HUES64 (cell line): ENCODE data around the gene ELOVL5.
"Not testable (repeated sequence)": the region's sequence is repeated elsewhere in the genome, so short reads cannot be mapped to it uniquely, and the experiment has no call there.

Source experiments
- H3K27ac ChIP-seq: 2 replicates; pipeline ENCODE4 v1.7.0; 2013; ENCODE audit warnings: low read depth, low read length, inconsistent platforms
- H3K27me3 ChIP-seq: 2 replicates; pipeline ENCODE4 v1.6.1; 2013; ENCODE audit warnings: mild to moderate bottlenecking, low read length; ENCODE audit not compliant: insufficient read depth
- H3K36me3 ChIP-seq: 2 replicates; pipeline ENCODE4 v1.6.1; 2013; ENCODE audit warnings: mild to moderate bottlenecking, low read length; ENCODE audit not compliant: insufficient read depth
- H3K4me1 ChIP-seq: 2 replicates; pipeline ENCODE4 v1.6.1; 2013; ENCODE audit warnings: mild to moderate bottlenecking, low read length, moderate library complexity; ENCODE audit not compliant: insufficient read depth
- H3K4me3 ChIP-seq: 2 replicates; pipeline ENCODE4 v1.5.1; 2013; ENCODE audit warnings: mild to moderate bottlenecking, low read length, moderate library complexity
- H3K9ac ChIP-seq: 2 replicates; pipeline ENCODE4 v1.6.1; 2013; ENCODE audit warnings: mild to moderate bottlenecking, low read depth, low read length
- H3K9me3 ChIP-seq: 2 replicates; pipeline ENCODE4 v1.6.1; 2013; ENCODE audit warnings: low read depth, low read length; ENCODE audit not compliant: insufficient read depth
- WGBS: fragments of 150-250, 120-280 bp; methylation state at CpG from one replicate; pipeline ENCODE4 v1.1.7; 2013; ENCODE audit warnings: missing lambda C conversion rate; 5-methylcytosine and 5-hydroxymethylcytosine counted together

ELOVL5 gene

GRCh38 chr6:53359095-53359842 lies 10.5 kb upstream of the ELOVL5 start:
- H3K4me1 ChIP-seq: peaks cover 19% of the 10 kb centered on the region
- no peaks in the 10 kb centered on the region for H3K36me3 ChIP-seq
- under 1% methylated on average over 73 of the region's 73 CpGs for WGBS
- peak overlapping the region; percentile 83 for H3K27ac ChIP-seq
- peaks cover 16% of the 10 kb centered on the region; the same call in 1 of the 2 replicates for H3K27me3 ChIP-seq
- peak overlapping the region; percentile 68 for H3K4me3 ChIP-seq
- H3K9ac ChIP-seq: peak overlapping the region; percentile 88
- peaks cover 5% of the 10 kb centered on the region; the same call in 1 of the 2 replicates for H3K9me3 ChIP-seq

GRCh38 chr6:53358440-53359094 lies 9.8 kb upstream of the ELOVL5 start:
- H3K9me3 ChIP-seq: no peaks in the 10 kb centered on the region
- peaks cover 19% of the 10 kb centered on the region for H3K4me1 ChIP-seq
- peak overlapping the region; percentile 68 for H3K4me3 ChIP-seq
- H3K27ac ChIP-seq: peak overlapping the region; percentile 83
- peaks cover 16% of the 10 kb centered on the region; the same call in 1 of the 2 replicates for H3K27me3 ChIP-seq
- WGBS: 11% methylated on average over 17 of the region's 17 CpGs
- peak overlapping the region; percentile 88 for H3K9ac ChIP-seq
- no peaks in the 10 kb centered on the region for H3K36me3 ChIP-seq

- 91% methylated on average over 5 of the region's 7 CpGs for WGBS
- no peak overlapping the region for H3K9ac ChIP-seq
- peaks cover 19% of the 10 kb centered on the region for H3K4me1 ChIP-seq
- H3K4me3 ChIP-seq: no peak overlapping the region
- no peak overlapping the region for H3K27ac ChIP-seq
- H3K27me3 ChIP-seq: peaks cover 16% of the 10 kb centered on the region; the same call in 1 of the 2 replicates
- no peaks in the 10 kb centered on the region for H3K36me3 ChIP-seq
- H3K9me3 ChIP-seq: no peaks in the 10 kb centered on the region
These were observed 9.0 kb upstream of the ELOVL5 start for GRCh38 chr6:53357576-53358360.

- Histone ChIP-seq H3K27me3 (peaks cover 35% of the 10 kb centered on the region), H3K36me3 (no peaks in the 10 kb centered on the region), H3K9ac (no peak overlapping the region), H3K27ac (no peak overlapping the region), H3K9me3 (no peaks in the 10 kb centered on the region), H3K4me3 (no peak overlapping the region), H3K4me1 (peaks cover 9% of the 10 kb centered on the region; the same call in 1 of the 2 replicates)
- WGBS: 93% methylated on average over 1 of the region's 1 CpG
These were observed 4.9 kb upstream of the ELOVL5 start for GRCh38 chr6:53353624-53354023.

- Histone ChIP-seq H3K4me3 (no peak overlapping the region), H3K36me3 (no peaks in the 10 kb centered on the region), H3K9me3 (no peaks in the 10 kb centered on the region), H3K9ac (no peak overlapping the region), H3K27me3 (peaks cover 24% of the 10 kb centered on the region), H3K4me1 (no peaks in the 10 kb centered on the region), H3K27ac (no peak overlapping the region)
- WGBS: 70% methylated on average over 3 of the region's 3 CpGs
These were observed 3.6 kb upstream of the ELOVL5 start for GRCh38 chr6:53352360-53352759.

GRCh38 chr6:53349209-53349693 lies 501 bp upstream of the ELOVL5 start:
- 29% methylated on average over 15 of the region's 15 CpGs for WGBS
- Histone ChIP-seq H3K27me3 (peaks cover 19% of the 10 kb centered on the region), H3K36me3 (peaks cover 12% of the 10 kb centered on the region), H3K27ac (no peak overlapping the region), H3K9ac (no peak overlapping the region), H3K4me3 (peak overlapping the region; percentile 90), H3K4me1 (peaks cover 8% of the 10 kb centered on the region), H3K9me3 (no peaks in the 10 kb centered on the region)

- peak overlapping the region; percentile 71 for H3K9ac ChIP-seq
- peaks cover 19% of the 10 kb centered on the region for H3K27me3 ChIP-seq
- peaks cover 12% of the 10 kb centered on the region for H3K36me3 ChIP-seq
- peak overlapping the region; percentile 90 for H3K4me3 ChIP-seq
- under 1% methylated on average over 37 of the region's 38 CpGs for WGBS
- peak overlapping the region; percentile 78; the same call in 1 of the 2 replicates for H3K27ac ChIP-seq
- no peaks in the 10 kb centered on the region for H3K9me3 ChIP-seq
- H3K4me1 ChIP-seq: peaks cover 12% of the 10 kb centered on the region
These were observed 804 bp downstream of the ELOVL5 start for GRCh38 chr6:53347921-53348370.

GRCh38 chr6:53347250-53347920 lies 1.4 kb downstream of the ELOVL5 start:
- H3K27ac ChIP-seq: no peak overlapping the region; the same call in 1 of the 2 replicates
- H3K27me3 ChIP-seq: peaks cover 19% of the 10 kb centered on the region
- H3K9ac ChIP-seq: peak overlapping the region; percentile 71
- no peaks in the 10 kb centered on the region for H3K9me3 ChIP-seq
- H3K36me3 ChIP-seq: peaks cover 12% of the 10 kb centered on the region
- H3K4me1 ChIP-seq: peaks cover 12% of the 10 kb centered on the region
- peak overlapping the region; percentile 90 for H3K4me3 ChIP-seq
- WGBS: 1% methylated on average over 23 of the region's 23 CpGs

GRCh38 chr6:53346049-53346448 lies 2.7 kb downstream of the ELOVL5 start:
- H3K27ac ChIP-seq: not testable (repeated sequence)
- peaks cover 19% of the 10 kb centered on the region for H3K27me3 ChIP-seq
- 95% methylated on average over 4 of the region's 5 CpGs for WGBS

GRCh38 chr6:53344969-53345368 lies 3.8 kb downstream of the ELOVL5 start:
- Histone ChIP-seq H3K4me3 (no peak overlapping the region), H3K9ac (no peak overlapping the region), H3K27ac (no peak overlapping the region), H3K4me1 (peaks cover 12% of the 10 kb centered on the region), H3K36me3 (peaks cover 12% of the 10 kb centered on the region), H3K27me3 (peaks cover 9% of the 10 kb centered on the region), H3K9me3 (no peaks in the 10 kb centered on the region)
- WGBS: 60% methylated on average over 1 of the region's 1 CpG

More at GRCh38 chr6:53346049-53346448, 2.7 kb downstream of the ELOVL5 start:
- Histone ChIP-seq H3K36me3 (peaks cover 12% of the 10 kb centered on the region), H3K4me1 (peaks cover 12% of the 10 kb centered on the region), H3K4me3 (peak overlapping the region; percentile 90; the same call in 1 of the 2 replicates)
- H3K9ac ChIP-seq, H3K9me3 ChIP-seq: not testable (repeated sequence)
